H54 (cell line): ENCODE measurements around the gene MAGEA11.
"Not testable (repeated sequence)": the region's sequence is repeated elsewhere in the genome, so short reads cannot be mapped to it uniquely, and the experiment has no call there.

ENCODE experiments used
- DNase-seq: peaks from one replicate; pipeline ENCODE4 v3.0.0; 2011; ENCODE audit warnings: low spot score, mixed read lengths; ENCODE audit not compliant: insufficient read length
- FAIRE-seq: peaks from 3 replicates; lab custom pipeline; 2011; peaks lifted over from hg19 to GRCh38; lab: Jason Lieb, UNC
- POLR2A ChIP-seq: IDR thresholded peaks from 2 replicates; pipeline ENCODE4 v1.6.1; 2011; ENCODE audit warnings: low read depth, mild to moderate bottlenecking, low read length

MAGEA11 gene

GRCh38 chrX:149699761-149700160, 12.1 kb upstream of the MAGEA11 start:
- no peak for FAIRE-seq
- DNase-seq: no peak
- TF ChIP-seq POLR2A: no peak

GRCh38 chrX:149704664-149705063, 7.2 kb upstream of the MAGEA11 start:
- FAIRE-seq (no peak), DNase-seq (no peak)
- no peak for TF ChIP-seq POLR2A

- FAIRE-seq: no peak
- no peak for DNase-seq
- no peak for TF ChIP-seq POLR2A
These were observed 4.5 kb upstream of the MAGEA11 start for GRCh38 chrX:149707147-149707901.

- no peak for DNase-seq
- TF ChIP-seq POLR2A: no peak
- FAIRE-seq: no peak
These were observed 971 bp downstream of the MAGEA11 start for GRCh38 chrX:149712831-149713230.

GRCh38 chrX:149713279-149714050, 1.6 kb downstream of the MAGEA11 start:
- FAIRE-seq (no peak), DNase-seq (no peak)
- no peak for TF ChIP-seq POLR2A

GRCh38 chrX:149715468-149715867, 3.6 kb downstream of the MAGEA11 start:
- no peak for FAIRE-seq
- no peak for TF ChIP-seq POLR2A
- DNase-seq: no peak

- no peak for TF ChIP-seq POLR2A
- DNase-seq (no peak), FAIRE-seq (no peak)
These were observed 4.8 kb downstream of the MAGEA11 start for GRCh38 chrX:149716632-149717031.

- no peak for DNase-seq
- no peak for TF ChIP-seq POLR2A
- FAIRE-seq: no peak
These were observed 5.9 kb downstream of the MAGEA11 start for GRCh38 chrX:149717803-149718202.

GRCh38 chrX:149718757-149719156, 6.9 kb downstream of the MAGEA11 start:
- FAIRE-seq: no peak
- no peak for DNase-seq
- TF ChIP-seq POLR2A: no peak

GRCh38 chrX:149720021-149720689, 8.3 kb downstream of the MAGEA11 start:
- DNase-seq: no peak
- TF ChIP-seq POLR2A: no peak
- FAIRE-seq: no peak

GRCh38 chrX:149721241-149721640, 9.4 kb downstream of the MAGEA11 start:
- not testable (repeated sequence) for FAIRE-seq, DNase-seq

- TF ChIP-seq POLR2A: no peak
- FAIRE-seq (no peak), DNase-seq (no peak)
These were observed 9.9 kb downstream of the MAGEA11 start for GRCh38 chrX:149721778-149722177.

GRCh38 chrX:149723583-149724118, 11.8 kb downstream of the MAGEA11 start:
- not testable (repeated sequence) for DNase-seq, FAIRE-seq

GRCh38 chrX:149727308-149727707, 15.4 kb downstream of the MAGEA11 start:
- FAIRE-seq, DNase-seq: not testable (repeated sequence)

GRCh38 chrX:149742269-149742668, 30.4 kb downstream of the MAGEA11 start:
- not testable (repeated sequence) for FAIRE-seq, DNase-seq

- not testable (repeated sequence) for FAIRE-seq, DNase-seq
These were observed 34.6 kb downstream of the MAGEA11 start for GRCh38 chrX:149746390-149747007.
